ENCODE data around the gene BCAS1. TPM values are rescaled to one million over a fixed set of nuclear protein-coding genes. Genes with fewer than 3 reads are reported as not detected.

BCAS1 gene
- total RNA-seq, 4 donors from 2014 or later = 0.97 to 9.3 (median 4.4) TPM

DNA sequence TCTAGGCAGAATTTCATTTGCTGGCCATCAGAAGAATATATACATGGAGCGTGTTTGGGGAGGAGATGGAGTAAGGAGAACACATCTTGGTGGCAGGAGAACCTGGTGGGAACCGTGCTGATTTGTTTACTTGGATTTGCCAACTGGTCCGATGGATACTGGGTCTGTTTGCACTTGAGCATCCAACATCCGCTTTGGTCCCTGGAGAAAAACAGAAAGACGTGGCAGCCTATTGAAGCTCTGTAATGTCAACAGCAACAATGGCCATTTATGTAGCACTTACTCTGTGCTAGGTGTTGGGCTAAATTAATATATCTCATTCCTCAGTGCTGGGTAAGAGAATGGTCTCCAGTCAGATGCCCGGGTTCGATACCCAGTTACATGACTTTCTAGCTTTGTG, 125.6 kb downstream of the BCAS1 start:
- H3K4me3 ChIP-seq = no peak overlapping the region
- peaks cover 14 to 40% (median 24%) of the 10 kb centered on the region in 3 donors for H3K4me1 ChIP-seq
- intact Hi-C loops (cut with DNase I) = no loop called here
- 75 to 83% methylated on average over 7 of the region's 7 CpGs for WGBS, 2 donors
- H3K27me3 ChIP-seq = no peaks in the 10 kb centered on the region
- H3K36me3 ChIP-seq = no peaks in the 10 kb centered on the region
- H3K27ac ChIP-seq = no peak overlapping the region
- no peak for DNase-seq
- TF ChIP-seq POLR2A (IDR thresholded peaks at IDR 0.05) = no peak
- TF ChIP-seq, protein P1, sequence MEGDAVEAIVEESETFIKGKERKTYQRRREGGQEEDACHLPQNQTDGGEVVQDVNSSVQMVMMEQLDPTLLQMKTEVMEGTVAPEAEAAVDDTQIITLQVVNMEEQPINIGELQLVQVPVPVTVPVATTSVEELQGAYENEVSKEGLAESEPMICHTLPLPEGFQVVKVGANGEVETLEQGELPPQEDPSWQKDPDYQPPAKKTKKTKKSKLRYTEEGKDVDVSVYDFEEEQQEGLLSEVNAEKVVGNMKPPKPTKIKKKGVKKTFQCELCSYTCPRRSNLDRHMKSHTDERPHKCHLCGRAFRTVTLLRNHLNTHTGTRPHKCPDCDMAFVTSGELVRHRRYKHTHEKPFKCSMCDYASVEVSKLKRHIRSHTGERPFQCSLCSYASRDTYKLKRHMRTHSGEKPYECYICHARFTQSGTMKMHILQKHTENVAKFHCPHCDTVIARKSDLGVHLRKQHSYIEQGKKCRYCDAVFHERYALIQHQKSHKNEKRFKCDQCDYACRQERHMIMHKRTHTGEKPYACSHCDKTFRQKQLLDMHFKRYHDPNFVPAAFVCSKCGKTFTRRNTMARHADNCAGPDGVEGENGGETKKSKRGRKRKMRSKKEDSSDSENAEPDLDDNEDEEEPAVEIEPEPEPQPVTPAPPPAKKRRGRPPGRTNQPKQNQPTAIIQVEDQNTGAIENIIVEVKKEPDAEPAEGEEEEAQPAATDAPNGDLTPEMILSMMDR (IDR thresholded peaks at IDR 0.05) = no peak
- no peaks in the 10 kb centered on the region for H3K9me3 ChIP-seq

DNA sequence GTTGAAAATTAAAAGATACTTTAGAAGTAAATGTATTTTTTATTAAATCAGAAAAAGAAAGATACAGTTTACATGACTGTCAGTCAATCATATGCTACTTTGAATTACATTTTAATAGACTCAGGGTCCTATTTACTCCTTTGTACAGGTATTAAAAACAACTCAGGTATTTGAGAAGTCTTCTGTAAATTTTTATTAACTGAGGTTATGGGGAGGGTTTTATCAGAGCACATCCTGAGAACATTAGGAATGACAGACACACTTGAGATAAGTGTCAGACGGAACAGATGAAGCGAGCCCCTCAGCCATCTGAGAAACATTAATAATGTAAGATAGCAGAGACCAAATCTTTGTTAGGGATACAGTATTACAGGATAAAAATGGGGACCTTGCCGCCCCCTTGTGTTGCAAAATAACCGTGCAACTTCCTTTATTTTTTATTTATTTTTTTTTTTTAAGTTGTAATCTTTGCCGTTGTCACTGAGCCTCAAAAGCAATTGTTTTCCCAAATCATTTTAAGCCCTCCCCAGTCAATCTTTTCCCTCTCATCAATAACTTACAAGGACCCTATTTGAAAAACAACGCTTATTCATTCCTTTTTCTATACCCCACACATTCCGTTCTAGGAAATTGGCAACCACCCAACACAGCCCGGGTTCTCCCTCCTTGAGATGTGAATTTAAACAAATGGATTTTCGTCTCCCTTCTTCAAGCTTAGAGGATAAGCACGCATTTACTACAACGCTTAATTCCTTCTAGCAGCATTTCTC, 126.7 kb downstream of the BCAS1 start:
- TF ChIP-seq, protein P1 (IDR thresholded peaks at IDR 0.05) = peak in 5 of 6 experiments; percentile 40 to 58 (median 47)
- no peak for TF ChIP-seq POLR2A (IDR thresholded peaks at IDR 0.05)
- Histone ChIP-seq H3K4me1 (peaks cover 14 to 40% (median 18%) of the 10 kb centered on the region in 3 donors), H3K9me3 (no peaks in the 10 kb centered on the region), H3K27me3 (no peaks in the 10 kb centered on the region), H3K4me3 (peak overlapping the region in 1 of 4 donors; percentile 4), H3K27ac (no peak overlapping the region), H3K36me3 (no peaks in the 10 kb centered on the region)
- 13 to 15% methylated on average over 11 of the region's 11 CpGs for WGBS, 2 donors
- intact Hi-C loops (cut with DNase I) = no loop called here
- no peak for DNase-seq

DNA sequence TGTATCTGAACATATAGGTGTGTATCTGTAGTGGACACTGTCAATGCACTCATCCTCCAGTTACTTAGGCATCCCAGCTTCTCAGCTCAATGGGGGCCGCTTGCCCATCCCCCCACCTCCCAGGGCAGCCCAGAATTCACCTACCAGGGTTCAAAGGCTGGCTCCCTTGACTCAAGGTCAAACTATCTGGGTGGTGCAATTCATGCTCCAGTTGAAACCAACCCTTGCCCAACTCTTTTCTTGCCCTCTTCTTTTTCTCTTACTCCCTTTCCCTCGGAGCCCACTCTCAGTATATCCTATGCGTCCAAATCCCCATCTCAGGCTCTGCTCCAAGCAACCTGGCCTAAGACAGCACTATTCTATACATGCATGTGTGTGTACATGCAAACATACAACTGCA, 127.4 kb downstream of the BCAS1 start:
- WGBS, 2 donors = 78 to 79% methylated on average over 3 of the region's 3 CpGs
- H3K4me1 ChIP-seq = peaks cover 14 to 39% (median 15%) of the 10 kb centered on the region in 3 donors
- TF ChIP-seq, protein P1 (IDR thresholded peaks at IDR 0.05) = no peak
- no peak for TF ChIP-seq POLR2A (IDR thresholded peaks at IDR 0.05)
- no peaks in the 10 kb centered on the region for H3K27me3 ChIP-seq
- no peak overlapping the region for H3K4me3 ChIP-seq
- no peak for DNase-seq
- H3K27ac ChIP-seq = no peak overlapping the region
- no peaks in the 10 kb centered on the region for H3K36me3 ChIP-seq
- intact Hi-C loops (cut with DNase I) = no loop called here
- no peaks in the 10 kb centered on the region for H3K9me3 ChIP-seq

DNA sequence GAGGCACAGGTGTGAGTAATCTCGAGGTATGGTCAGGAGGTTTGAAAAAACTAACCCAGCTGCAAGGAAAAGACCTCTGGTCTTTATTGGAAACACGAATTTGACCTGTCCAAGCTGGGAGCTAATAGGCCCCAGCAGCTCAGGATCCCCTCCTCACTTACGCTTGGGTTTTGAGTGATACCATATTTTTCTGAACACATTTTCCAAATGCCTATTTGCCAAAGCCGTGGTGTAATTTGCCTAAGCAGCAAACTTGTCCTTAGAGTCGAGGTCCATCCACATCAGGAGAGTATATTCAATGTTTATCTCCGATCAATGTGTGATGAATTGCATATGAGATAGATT, 128.0 kb downstream of the BCAS1 start:
- intact Hi-C loops (cut with DNase I) = no loop called here
- no peak for TF ChIP-seq POLR2A (IDR thresholded peaks at IDR 0.05)
- TF ChIP-seq, protein P1 (IDR thresholded peaks at IDR 0.05) = no peak
- Histone ChIP-seq H3K4me1 (peaks cover 14 to 39% (median 15%) of the 10 kb centered on the region in 3 donors), H3K27me3 (no peaks in the 10 kb centered on the region), H3K9me3 (no peaks in the 10 kb centered on the region), H3K4me3 (no peak overlapping the region), H3K36me3 (no peaks in the 10 kb centered on the region), H3K27ac (no peak overlapping the region)
- DNase-seq = no peak
- 75 to 85% methylated on average over 6 of the region's 6 CpGs for WGBS, 2 donors

GRCh38 chr20:53941680-53942471, 128.5 kb downstream of the BCAS1 start:
- no peak for DNase-seq
- WGBS, 2 donors = 83 to 84% methylated on average over 1 to 7 of the region's 7 CpGs
- no peak for TF ChIP-seq POLR2A (IDR thresholded peaks at IDR 0.05)
- TF ChIP-seq, protein P1 (IDR thresholded peaks at IDR 0.05) = no peak
- Histone ChIP-seq H3K27me3 (no peaks in the 10 kb centered on the region), H3K9me3 (no peaks in the 10 kb centered on the region), H3K4me1 (peaks cover 14 to 39% (median 15%) of the 10 kb centered on the region in 3 donors), H3K4me3 (no peak overlapping the region), H3K36me3 (no peaks in the 10 kb centered on the region), H3K27ac (peak overlapping the region in 2 of 4 donors; percentile 81)
- intact Hi-C loops (cut with DNase I) = no loop called here
